T-cell (primary cell): Measurements from ENCODE around the gene CASQ1. TPM values are rescaled to one million over a fixed set of nuclear protein-coding genes. Genes with fewer than 3 reads are reported as not detected.

Source experiments
- ATAC-seq, 4 experiments: fragments of 200-7000 bp in 3 of 4; fragments of 150-1000 bp in 1 of 4; cut with Tn5 transposase; replicated peaks in 1 of 4; 1 replicate in 3 of 4; 2 replicates in 1 of 4; pipeline ENCODE4 v1.10.0; 2021; ENCODE audit warnings: moderate library complexity in 3 of 4, mild to moderate bottlenecking in 2 of 4, moderate number of reproducible peaks in 1 of 4
- CTCF ChIA-PET, 2 donors: fragments of 300-600 bp; sonication (Branson Sonifier 250); formaldehyde crosslinking; loops; one replicate each; lab custom pipeline; 2022; ENCODE audit warnings: antibody characterized with exemption in 2 of 2; lab: Charles Lee
- POLR2A ChIA-PET, 2 donors: fragments of 300-600 bp; sonication (Branson Sonifier 250); formaldehyde crosslinking; loops; one replicate each; lab custom pipeline; 2022; ENCODE audit warnings: antibody characterized with exemption in 2 of 2; lab: Charles Lee
- DNase-seq, 35 experiments: peaks; one replicate each; pipeline versions ENCODE4 v3.0.0 to v3.0.0-alpha.2; 2013 to 2023
- H3K27ac ChIP-seq: one replicate; pipeline ENCODE4 v1.5.1; 2013; ENCODE audit warnings: low read length
- H3K27me3 ChIP-seq, 2 experiments: replicated peaks in 1 of 2; 1 replicate in 1 of 2; 2 replicates in 1 of 2; pipeline versions ENCODE4 v1.6.1 to v1.7.0; 2013; ENCODE audit warnings: low read length in 1 of 2, mixed read lengths in 1 of 2; ENCODE audit not compliant: control insufficient read depth in 2 of 2, insufficient read depth in 2 of 2; ENCODE audit errors: extremely low read depth in 1 of 2
- H3K36me3 ChIP-seq, 2 donors: 1 replicate in 1 of 2; 2 replicates in 1 of 2; pipeline versions ENCODE4 v1.6.1 to v1.7.0; 2013; ENCODE audit warnings: low read length in 1 of 2; ENCODE audit not compliant: control insufficient read depth in 2 of 2, insufficient read depth in 1 of 2; ENCODE audit errors: extremely low read depth in 1 of 2
- H3K4me1 ChIP-seq, 2 experiments: 1 replicate in 1 of 2; 2 replicates in 1 of 2; pipeline versions ENCODE4 v1.6.1 to v1.7.0; 2013; ENCODE audit warnings: low read length in 2 of 2, mixed read lengths in 1 of 2; ENCODE audit not compliant: insufficient read depth in 2 of 2, control insufficient read depth in 1 of 2; ENCODE audit errors: extremely low read depth in 1 of 2
- H3K4me3 ChIP-seq, 2 donors: 1 replicate in 1 of 2; 2 replicates in 1 of 2; pipeline versions ENCODE4 v1.5.1 to v1.7.0; 2013; ENCODE audit warnings: mild to moderate bottlenecking in 2 of 2, low read length in 1 of 2, moderate library complexity in 1 of 2; ENCODE audit not compliant: control insufficient read depth in 1 of 2; ENCODE audit errors: extremely low read depth in 1 of 2
- H3K9me3 ChIP-seq: 2 replicates; pipeline ENCODE4 v1.7.0; 2013
- H3K27ac Mint-ChIP-seq, 2 donors: one replicate each; pipeline ENCODE4 v1.8.0; 2020 to 2021; ENCODE audit warnings: mild to moderate bottlenecking in 2 of 2, mixed read lengths in 2 of 2
- H3K27me3 Mint-ChIP-seq, 2 donors: one replicate each; pipeline ENCODE4 v1.8.0; 2021 to 2022; ENCODE audit warnings: mixed read lengths in 2 of 2
- H3K36me3 Mint-ChIP-seq: one replicate; pipeline ENCODE4 v1.8.0; 2021; ENCODE audit warnings: mixed read lengths
- H3K4me1 Mint-ChIP-seq, 3 donors: one replicate each; pipeline ENCODE4 v1.8.0; 2020 to 2022; ENCODE audit warnings: mixed read lengths in 3 of 3, mild to moderate bottlenecking in 1 of 3
- H3K4me3 Mint-ChIP-seq, 3 donors: one replicate each; pipeline ENCODE4 v1.8.0; 2020 to 2022; ENCODE audit warnings: mild to moderate bottlenecking in 3 of 3, mixed read lengths in 3 of 3, moderate library complexity in 3 of 3
- H3K9me3 Mint-ChIP-seq, 3 donors: one replicate each; pipeline ENCODE4 v1.8.0; 2020 to 2022; ENCODE audit warnings: mixed read lengths in 3 of 3
- WGBS: methylation state at CpG from one replicate; pipeline ENCODE4 v1.1.5; 2013; ENCODE audit warnings: missing lambda C conversion rate; ENCODE audit not compliant: insufficient coverage; 5-methylcytosine and 5-hydroxymethylcytosine counted together
- total RNA-seq, 35 experiments: library from RNA in 6 of 35; stranded (reverse) in 6 of 35; fragments of 120-200 nt in 1 of 35; gene quantifications; one replicate each; pipeline versions ENCODE4 v1.2.1 to v1.2.4 and lab custom pipeline; 2013 to 2026

CASQ1 gene
- total RNA-seq, 5 donors from 2014 or later (not counting 1 experiment from before 2014, with no cell fraction given): not detected

GRCh38 chr1:160208557-160209320, 18.4 kb downstream of the CASQ1 start:
- CTCF ChIA-PET: interaction anchor here (0.7 to 1.1 kb wide), 2 partner anchors 18 to 382 kb away, joined by 4 to 5 read pairs; no protein-coding TSS in a partner anchor

GRCh38 chr1:160209321-160210046, 19.1 kb downstream of the CASQ1 start:
- H3K9me3 ChIP-seq: no peaks in the 10 kb centered on the region
- no peaks in the 10 kb centered on the region for H3K27me3 ChIP-seq
- H3K4me1 ChIP-seq: peaks cover 2 to 22% of the 10 kb centered on the region in 2 experiments
- H3K4me1 Mint-ChIP-seq: peaks cover 34 to 36% (median 36%) of the 10 kb centered on the region in 3 donors
- peaks cover 11 to 34% of the 10 kb centered on the region in 2 donors for H3K36me3 ChIP-seq
- WGBS: 63% methylated on average over 3 of the region's 7 CpGs
- CTCF ChIA-PET: interaction anchor here (0.7 to 1.1 kb wide), 2 partner anchors 18 to 382 kb away, joined by 4 to 5 read pairs; no protein-coding TSS in a partner anchor
- POLR2A ChIA-PET: interaction anchor here in 1 of 2 donors (0.6 kb wide), 1 partner anchor 16 kb away, joined by 13 read pairs; no protein-coding TSS in a partner anchor
- ATAC-seq (no peak), DNase-seq (no peak)
- peaks cover 14% of the 10 kb centered on the region for H3K36me3 Mint-ChIP-seq
- H3K27ac ChIP-seq: no peak overlapping the region
- H3K27me3 Mint-ChIP-seq: no peaks in the 10 kb centered on the region
- no peaks in the 10 kb centered on the region for H3K9me3 Mint-ChIP-seq
- H3K4me3 ChIP-seq: no peak overlapping the region
- H3K4me3 Mint-ChIP-seq: no peak overlapping the region
- peak overlapping the region; percentile 64 to 70 for H3K27ac Mint-ChIP-seq

More at GRCh38 chr1:160208557-160209320, 18.4 kb downstream of the CASQ1 start:
- H3K4me3 Mint-ChIP-seq: no peak overlapping the region
- peak overlapping the region; percentile 64 to 70 for H3K27ac Mint-ChIP-seq
- H3K4me3 ChIP-seq: no peak overlapping the region
- ATAC-seq: no peak
- H3K4me1 Mint-ChIP-seq: peaks cover 41 to 43% (median 41%) of the 10 kb centered on the region in 3 donors
- no peaks in the 10 kb centered on the region for H3K27me3 Mint-ChIP-seq
- H3K27me3 ChIP-seq: no peaks in the 10 kb centered on the region
- POLR2A ChIA-PET: no interaction called here
- H3K36me3 Mint-ChIP-seq: peaks cover 9% of the 10 kb centered on the region
- 86% methylated on average over 2 of the region's 6 CpGs for WGBS
- H3K9me3 Mint-ChIP-seq: no peaks in the 10 kb centered on the region
- DNase-seq: no peak
- peaks cover 2 to 25% of the 10 kb centered on the region in 2 experiments for H3K4me1 ChIP-seq
- H3K9me3 ChIP-seq: no peaks in the 10 kb centered on the region
- peaks cover 11 to 28% of the 10 kb centered on the region in 2 donors for H3K36me3 ChIP-seq
- H3K27ac ChIP-seq: no peak overlapping the region

DNA sequence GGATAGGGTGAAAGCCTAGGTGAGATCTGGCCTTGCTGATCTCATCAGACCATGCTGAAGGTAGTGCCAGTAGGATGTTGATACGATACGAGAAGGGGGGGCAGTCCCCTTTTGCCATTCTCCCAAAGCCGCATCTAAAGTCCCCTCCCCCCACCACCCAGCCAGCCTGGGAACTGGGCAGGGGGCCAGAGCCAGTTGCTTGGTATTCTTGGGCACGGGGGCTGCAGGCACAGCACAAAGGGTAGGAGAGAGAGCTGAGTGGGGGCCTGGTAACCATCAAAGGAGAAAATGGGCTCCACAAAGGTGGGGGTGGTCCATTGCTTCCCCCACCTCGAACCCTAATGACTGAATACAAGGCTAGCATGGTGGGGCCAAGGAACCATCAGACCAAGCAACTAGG, 20.2 kb downstream of the CASQ1 start:
- POLR2A ChIA-PET: interaction anchor here in 1 of 2 donors (0.6 kb wide), 1 partner anchor 41 kb away, joined by 3 read pairs; no protein-coding TSS in a partner anchor
- WGBS: no CpG with 5 or more reads among the region's 5 CpGs
- H3K27ac Mint-ChIP-seq: peak overlapping the region in 1 of 2 donors; percentile 32

DNA sequence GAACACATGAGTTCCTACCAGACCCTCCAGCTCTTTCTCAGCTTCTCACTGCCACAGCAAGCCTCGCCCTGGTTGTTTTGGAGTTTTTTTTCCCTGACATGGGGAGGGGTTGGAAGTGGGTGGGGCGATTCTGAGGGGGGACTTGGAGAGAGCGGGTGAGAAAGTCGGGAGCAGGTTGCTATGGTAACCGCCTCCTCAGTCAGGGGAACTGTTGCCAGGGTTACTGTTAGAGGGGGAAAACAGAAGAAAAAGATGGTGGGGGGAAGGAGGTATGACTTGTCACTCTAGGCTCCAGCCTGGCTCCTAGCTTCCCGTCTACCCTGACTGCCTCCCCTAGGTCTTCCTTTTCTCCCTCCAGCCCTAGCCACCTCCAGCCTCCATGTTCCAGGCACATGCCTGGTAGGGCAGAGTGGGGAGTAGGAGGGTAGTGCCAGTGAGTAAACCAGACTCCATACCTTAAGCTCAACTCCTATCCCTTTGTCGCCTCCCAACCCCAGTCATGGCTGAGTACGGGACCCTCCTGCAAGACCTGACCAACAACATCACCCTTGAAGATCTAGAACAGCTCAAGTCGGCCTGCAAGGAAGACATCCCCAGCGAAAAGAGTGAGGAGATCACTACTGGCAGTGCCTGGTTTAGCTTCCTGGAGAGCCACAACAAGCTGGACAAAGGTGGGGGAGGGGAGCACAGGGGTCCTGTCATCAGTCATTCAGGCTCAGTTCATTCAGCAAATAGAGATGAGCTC, 20.8 kb downstream of the CASQ1 start:
- no peak for DNase-seq
- H3K27me3 ChIP-seq: no peaks in the 10 kb centered on the region
- no peak for ATAC-seq
- H3K27me3 Mint-ChIP-seq: no peaks in the 10 kb centered on the region
- no peaks in the 10 kb centered on the region for H3K9me3 Mint-ChIP-seq
- peaks cover 11 to 51% of the 10 kb centered on the region in 2 donors for H3K36me3 ChIP-seq
- peaks cover 0 to 8% of the 10 kb centered on the region in 2 experiments for H3K4me1 ChIP-seq
- WGBS: 97% methylated on average over 5 of the region's 10 CpGs
- ChIA-PET CTCF (interaction anchor here (0.6 to 0.9 kb wide), 7 partner anchors 8 to 453 kb away, joined by 3 to 6 read pairs (median 3); no protein-coding TSS in a partner anchor), POLR2A (interaction anchor here in 1 of 2 donors (0.6 kb wide), 1 partner anchor 40 kb away, joined by 3 read pairs; no protein-coding TSS in a partner anchor)
- H3K4me3 Mint-ChIP-seq: no peak overlapping the region
- no peak overlapping the region for H3K27ac Mint-ChIP-seq
- H3K36me3 Mint-ChIP-seq: peaks cover 18% of the 10 kb centered on the region
- peaks cover 26 to 29% (median 27%) of the 10 kb centered on the region in 3 donors for H3K4me1 Mint-ChIP-seq
- no peak overlapping the region for H3K27ac ChIP-seq
- H3K4me3 ChIP-seq: no peak overlapping the region
- no peaks in the 10 kb centered on the region for H3K9me3 ChIP-seq

More for the DNA sequence above, 20.2 kb downstream of the CASQ1 start:
- Histone ChIP-seq H3K4me3 (no peak overlapping the region), H3K4me1 (peaks cover 2 to 15% of the 10 kb centered on the region in 2 experiments), H3K9me3 (no peaks in the 10 kb centered on the region), H3K27ac (no peak overlapping the region), H3K36me3 (peaks cover 11 to 44% of the 10 kb centered on the region in 2 donors), H3K27me3 (no peaks in the 10 kb centered on the region)
- CTCF ChIA-PET: interaction anchor here (0.6 to 0.7 kb wide), 4 partner anchors 33 to 454 kb away, joined by 3 to 6 read pairs (median 4); no protein-coding TSS in a partner anchor
- ATAC-seq (no peak), DNase-seq (no peak)
- H3K36me3 Mint-ChIP-seq: peaks cover 14% of the 10 kb centered on the region
- H3K27me3 Mint-ChIP-seq: no peaks in the 10 kb centered on the region
- no peaks in the 10 kb centered on the region for H3K9me3 Mint-ChIP-seq
- peaks cover 30 to 33% (median 31%) of the 10 kb centered on the region in 3 donors for H3K4me1 Mint-ChIP-seq
- no peak overlapping the region for H3K4me3 Mint-ChIP-seq

GRCh38 chr1:160214481-160215140, 24.2 kb downstream of the CASQ1 start:
- CTCF ChIA-PET: no interaction called here
- Mint-ChIP-seq H3K9me3 (no peaks in the 10 kb centered on the region), H3K36me3 (peaks cover 34% of the 10 kb centered on the region), H3K4me3 (no peak overlapping the region), H3K27me3 (no peaks in the 10 kb centered on the region), H3K4me1 (peaks cover under 1 to 8% (median 7%) of the 10 kb centered on the region in 3 donors), H3K27ac (no peak overlapping the region)
- no peak for ATAC-seq
- POLR2A ChIA-PET: no interaction called here
- Histone ChIP-seq H3K9me3 (no peaks in the 10 kb centered on the region), H3K4me1 (peaks cover 0 to 5% of the 10 kb centered on the region in 2 experiments), H3K4me3 (no peak overlapping the region), H3K36me3 (peaks cover 21 to 85% of the 10 kb centered on the region in 2 donors), H3K27me3 (no peaks in the 10 kb centered on the region), H3K27ac (no peak overlapping the region)
- no CpG with 5 or more reads among the region's 3 CpGs for WGBS
- DNase-seq: no peak
